ENCODE measurements around the gene KCNT1.

- TF ChIP-seq, protein P1, sequence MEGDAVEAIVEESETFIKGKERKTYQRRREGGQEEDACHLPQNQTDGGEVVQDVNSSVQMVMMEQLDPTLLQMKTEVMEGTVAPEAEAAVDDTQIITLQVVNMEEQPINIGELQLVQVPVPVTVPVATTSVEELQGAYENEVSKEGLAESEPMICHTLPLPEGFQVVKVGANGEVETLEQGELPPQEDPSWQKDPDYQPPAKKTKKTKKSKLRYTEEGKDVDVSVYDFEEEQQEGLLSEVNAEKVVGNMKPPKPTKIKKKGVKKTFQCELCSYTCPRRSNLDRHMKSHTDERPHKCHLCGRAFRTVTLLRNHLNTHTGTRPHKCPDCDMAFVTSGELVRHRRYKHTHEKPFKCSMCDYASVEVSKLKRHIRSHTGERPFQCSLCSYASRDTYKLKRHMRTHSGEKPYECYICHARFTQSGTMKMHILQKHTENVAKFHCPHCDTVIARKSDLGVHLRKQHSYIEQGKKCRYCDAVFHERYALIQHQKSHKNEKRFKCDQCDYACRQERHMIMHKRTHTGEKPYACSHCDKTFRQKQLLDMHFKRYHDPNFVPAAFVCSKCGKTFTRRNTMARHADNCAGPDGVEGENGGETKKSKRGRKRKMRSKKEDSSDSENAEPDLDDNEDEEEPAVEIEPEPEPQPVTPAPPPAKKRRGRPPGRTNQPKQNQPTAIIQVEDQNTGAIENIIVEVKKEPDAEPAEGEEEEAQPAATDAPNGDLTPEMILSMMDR (IDR thresholded peaks at IDR 0.05): no peak
- TF ChIP-seq POLR2A (IDR thresholded peaks at IDR 0.05): no peak
Observed at GRCh38 chr9:135823036-135823435, 121.1 kb downstream of the KCNT1 start.

Data from thyroid gland (tissue), 4 donors.